Breast epithelium (tissue), 4 donors: Measurements from ENCODE around the gene BMP10. TPM values are rescaled to one million over a fixed set of nuclear protein-coding genes. Genes with fewer than 3 reads are reported as not detected.

Experiments
- DNase-seq, 2 donors: peaks; one replicate each; pipeline ENCODE4 v3.0.0-alpha.2; 2019; ENCODE audit warnings: low spot score in 2 of 2
- H3K27ac ChIP-seq, 2 donors: fragments of 200-600 bp; sonication (generic) in 1 of 2; one replicate each; pipeline ENCODE4 v1.5.1; 2016 to 2019; ENCODE audit warnings: mild to moderate bottlenecking in 1 of 2
- H3K27me3 ChIP-seq, 2 donors: fragments of 200-600 bp; sonication (generic) in 1 of 2; one replicate each; pipeline versions ENCODE4 v1.5.1 to v1.6.0; 2017 to 2019; ENCODE audit warnings: control low read depth in 1 of 2, mild to moderate bottlenecking in 1 of 2
- H3K36me3 ChIP-seq: fragments of 200-600 bp; one replicate; pipeline ENCODE4 v1.5.1; 2019
- H3K4me1 ChIP-seq, 2 donors: fragments of 200-600 bp; sonication (generic); one replicate each; pipeline ENCODE4 v1.5.1; 2016 to 2019; ENCODE audit warnings: control low read depth in 1 of 2
- H3K4me3 ChIP-seq, 3 donors: fragments of 200-600 bp; sonication (generic); 1 replicate in 2 of 3; 2 replicates in 1 of 3; pipeline ENCODE4 v1.5.1; 2016 to 2019; ENCODE audit warnings: mild to moderate bottlenecking in 3 of 3, moderate library complexity in 2 of 3
- H3K9me3 ChIP-seq, 2 donors: fragments of 200-600 bp; sonication (generic) in 1 of 2; one replicate each; pipeline ENCODE4 v1.5.1; 2016 to 2019; ENCODE audit warnings: control low read depth in 1 of 2
- POLR2A ChIP-seq: fragments of 450-650 bp; IDR thresholded peaks from one replicate; pipeline ENCODE4 v1.6.1; 2016; ENCODE audit warnings: antibody characterized with exemption, mild to moderate bottlenecking, moderate library complexity
- POLR2AphosphoS5 ChIP-seq, 3 donors: sonication (generic); formaldehyde crosslinking; IDR thresholded peaks; one replicate each; pipeline ENCODE4 v1.6.1; 2017; ENCODE audit warnings: antibody characterized with exemption in 3 of 3
- intact Hi-C: fragments of 100-400 bp; cut with DNase I; formaldehyde crosslinking; loops from one replicate; pipeline ENCODE4 v1.15.1; 2023; ENCODE audit warnings: low total_unique reads
- total RNA-seq, 3 donors: library from RNA; depleted of rRNA; stranded (reverse); fragments of >200 nt; gene quantifications; one replicate each; pipeline ENCODE4 v1.1.0, GENCODE V29; 2016
- TF ChIP-seq, protein P1 (sequence below), 3 donors: fragments of 450-650 bp; IDR thresholded peaks; one replicate each; pipeline ENCODE4 v1.5.1; 2016 to 2017; ENCODE audit warnings: antibody characterized with exemption in 3 of 3, mild to moderate bottlenecking in 3 of 3, moderate library complexity in 3 of 3

BMP10 gene
- total RNA-seq, 3 donors from 2014 or later, result not detected

DNA sequence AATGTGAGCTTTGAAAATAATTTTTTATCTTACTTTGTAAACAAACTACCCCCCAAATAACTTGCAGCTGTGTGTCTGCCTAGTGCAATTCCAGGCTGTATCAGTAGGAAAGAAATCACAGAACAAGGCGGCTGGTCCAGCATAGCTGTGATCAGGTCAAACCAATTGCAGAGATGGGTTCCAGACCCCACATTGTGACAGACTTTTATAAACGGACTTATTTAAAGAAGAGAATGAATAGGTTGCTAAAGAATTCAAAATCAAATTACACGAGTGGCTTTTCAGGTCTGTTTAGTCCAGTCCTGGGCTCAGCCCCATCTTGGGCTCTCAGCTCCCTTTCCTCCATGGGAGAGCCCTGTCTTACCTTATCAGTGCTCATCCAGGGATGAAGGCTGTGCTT is 11.1 kb downstream of the BMP10 start:
- Histone ChIP-seq H3K27me3 (no peaks in the 10 kb centered on the region), H3K4me1 (no peaks in the 10 kb centered on the region), H3K4me3 (no peak overlapping the region), H3K36me3 (no peaks in the 10 kb centered on the region), H3K27ac (no peak overlapping the region), H3K9me3 (no peaks in the 10 kb centered on the region)
- TF ChIP-seq POLR2AphosphoS5 (IDR thresholded peaks at IDR 0.05) (no peak), POLR2A (no peak)
- TF ChIP-seq, protein P1, sequence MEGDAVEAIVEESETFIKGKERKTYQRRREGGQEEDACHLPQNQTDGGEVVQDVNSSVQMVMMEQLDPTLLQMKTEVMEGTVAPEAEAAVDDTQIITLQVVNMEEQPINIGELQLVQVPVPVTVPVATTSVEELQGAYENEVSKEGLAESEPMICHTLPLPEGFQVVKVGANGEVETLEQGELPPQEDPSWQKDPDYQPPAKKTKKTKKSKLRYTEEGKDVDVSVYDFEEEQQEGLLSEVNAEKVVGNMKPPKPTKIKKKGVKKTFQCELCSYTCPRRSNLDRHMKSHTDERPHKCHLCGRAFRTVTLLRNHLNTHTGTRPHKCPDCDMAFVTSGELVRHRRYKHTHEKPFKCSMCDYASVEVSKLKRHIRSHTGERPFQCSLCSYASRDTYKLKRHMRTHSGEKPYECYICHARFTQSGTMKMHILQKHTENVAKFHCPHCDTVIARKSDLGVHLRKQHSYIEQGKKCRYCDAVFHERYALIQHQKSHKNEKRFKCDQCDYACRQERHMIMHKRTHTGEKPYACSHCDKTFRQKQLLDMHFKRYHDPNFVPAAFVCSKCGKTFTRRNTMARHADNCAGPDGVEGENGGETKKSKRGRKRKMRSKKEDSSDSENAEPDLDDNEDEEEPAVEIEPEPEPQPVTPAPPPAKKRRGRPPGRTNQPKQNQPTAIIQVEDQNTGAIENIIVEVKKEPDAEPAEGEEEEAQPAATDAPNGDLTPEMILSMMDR (IDR thresholded peaks at IDR 0.05), result no peak
- intact Hi-C loops, result no loop called here
- no peak for DNase-seq

DNA sequence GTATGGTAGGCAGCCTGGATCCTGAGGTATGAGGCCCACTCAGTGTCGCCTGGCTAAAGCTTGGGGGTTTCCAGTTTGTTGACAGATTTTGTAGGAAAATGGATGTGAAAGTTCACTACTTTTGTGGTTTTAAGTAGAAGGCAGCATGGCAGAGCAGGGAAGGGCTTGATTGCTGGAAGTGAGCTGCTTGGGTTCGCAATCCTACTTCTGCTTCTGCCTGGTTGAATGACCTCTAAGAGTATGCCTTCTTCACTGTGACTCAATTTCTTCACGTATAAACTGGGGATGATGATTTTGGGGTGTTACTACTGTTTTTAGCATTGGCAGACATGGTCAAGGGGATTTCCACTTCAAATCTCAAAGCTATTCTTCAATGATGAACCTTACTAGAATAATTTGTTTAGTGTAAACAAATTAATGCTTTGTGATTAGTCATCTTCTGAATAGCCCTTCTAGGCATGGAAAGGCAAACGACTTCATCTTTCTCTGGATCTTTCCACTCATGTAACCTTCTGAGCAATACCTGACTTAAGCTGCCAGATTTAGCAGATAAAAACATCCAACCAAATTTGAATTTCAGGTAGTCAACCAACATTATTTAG is 13.2 kb downstream of the BMP10 start:
- intact Hi-C loops, result no loop called here
- no peaks in the 10 kb centered on the region for H3K4me1 ChIP-seq
- TF ChIP-seq, protein P1 (IDR thresholded peaks at IDR 0.05), result no peak
- TF ChIP-seq POLR2A (no peak), POLR2AphosphoS5 (IDR thresholded peaks at IDR 0.05) (no peak)
- no peak overlapping the region for H3K4me3 ChIP-seq
- DNase-seq, result no peak
- no peaks in the 10 kb centered on the region for H3K27me3 ChIP-seq
- H3K9me3 ChIP-seq, result no peaks in the 10 kb centered on the region
- H3K27ac ChIP-seq, result no peak overlapping the region
- no peaks in the 10 kb centered on the region for H3K36me3 ChIP-seq

DNA sequence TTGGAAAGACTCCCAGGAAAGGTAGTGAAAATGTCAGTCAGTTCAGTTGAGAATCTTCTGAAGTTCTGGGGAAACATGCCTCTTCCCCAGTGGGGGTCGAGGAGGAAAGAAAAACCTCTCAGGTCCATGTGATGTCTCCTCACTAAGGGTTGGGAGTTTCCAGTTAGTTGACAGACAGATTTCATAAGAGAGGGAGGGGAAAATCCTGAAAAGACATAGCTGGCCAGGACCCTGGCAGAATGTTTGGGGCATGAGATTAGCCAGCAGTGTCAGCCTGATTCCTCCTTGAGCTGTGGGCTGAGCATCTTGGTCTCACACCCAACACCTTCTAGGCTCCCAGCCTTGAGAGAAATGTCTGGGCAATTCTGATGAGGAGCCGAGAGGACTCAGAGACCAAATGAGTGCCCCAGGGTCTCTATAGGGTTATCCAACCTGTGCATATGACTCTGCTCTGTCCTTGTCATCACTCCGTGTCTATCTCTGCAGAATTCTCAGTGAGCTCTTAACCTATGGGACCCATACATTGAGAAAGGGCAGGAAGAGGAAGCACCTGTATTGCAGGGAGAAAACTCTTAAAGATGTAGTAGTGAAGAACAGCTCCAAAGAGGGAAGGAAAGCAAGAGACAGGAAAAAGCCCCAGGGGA is 13.9 kb downstream of the BMP10 start:
- no peaks in the 10 kb centered on the region for H3K4me1 ChIP-seq
- no peaks in the 10 kb centered on the region for H3K9me3 ChIP-seq
- no peaks in the 10 kb centered on the region for H3K27me3 ChIP-seq
- no peaks in the 10 kb centered on the region for H3K36me3 ChIP-seq
- no peak for DNase-seq
- no peak for TF ChIP-seq POLR2AphosphoS5 (IDR thresholded peaks at IDR 0.05)
- TF ChIP-seq POLR2A, result no peak
- TF ChIP-seq, protein P1 (IDR thresholded peaks at IDR 0.05), result no peak
- no peak overlapping the region for H3K4me3 ChIP-seq
- H3K27ac ChIP-seq, result no peak overlapping the region
- intact Hi-C loops, result no loop called here

DNA sequence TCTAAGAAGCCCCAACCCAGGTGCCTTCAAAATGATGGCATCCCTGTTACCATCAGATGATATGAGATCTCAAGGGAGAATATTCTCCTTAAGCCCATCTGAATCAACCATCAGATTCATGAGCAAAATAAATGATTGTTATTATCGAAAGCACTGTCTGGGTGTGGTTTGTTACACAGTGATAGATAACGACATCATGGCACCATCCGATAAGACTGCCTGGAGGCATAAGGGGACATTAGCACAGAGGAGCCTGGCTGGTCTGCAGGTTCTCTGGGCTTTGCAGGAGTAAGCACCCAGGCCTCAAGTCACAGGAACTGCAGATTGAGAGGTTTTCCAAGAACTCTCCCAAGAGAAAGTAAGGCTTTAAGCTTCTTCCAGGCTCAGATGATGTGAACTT is 15.6 kb downstream of the BMP10 start:
- DNase-seq, result no peak
- TF ChIP-seq POLR2AphosphoS5 (IDR thresholded peaks at IDR 0.05) (no peak), POLR2A (no peak)
- Histone ChIP-seq H3K27ac (no peak overlapping the region), H3K27me3 (no peaks in the 10 kb centered on the region), H3K4me1 (no peaks in the 10 kb centered on the region), H3K36me3 (no peaks in the 10 kb centered on the region), H3K9me3 (no peaks in the 10 kb centered on the region), H3K4me3 (no peak overlapping the region)
- intact Hi-C loops, result no loop called here

DNA sequence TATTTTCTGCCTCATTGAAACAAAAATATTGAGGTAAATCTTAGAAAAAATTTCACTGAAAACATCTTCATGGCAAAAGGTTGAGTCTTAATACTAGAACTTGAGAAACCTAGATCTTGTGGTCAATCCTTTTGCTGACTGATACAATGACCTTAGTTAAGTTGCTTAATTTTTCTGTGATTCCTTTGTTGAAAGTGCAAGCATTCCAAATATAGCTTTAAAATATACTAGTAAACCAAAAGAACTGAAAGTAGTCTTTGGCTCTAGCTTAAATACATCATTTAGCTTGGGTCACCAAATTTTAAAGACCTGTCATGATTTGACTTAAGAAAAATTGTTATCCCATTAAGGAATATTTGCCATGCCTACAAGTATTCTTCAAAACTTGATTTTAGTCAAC is 16.7 kb downstream of the BMP10 start:
- Histone ChIP-seq H3K36me3 (no peaks in the 10 kb centered on the region), H3K4me1 (no peaks in the 10 kb centered on the region), H3K27ac (no peak overlapping the region), H3K4me3 (no peak overlapping the region), H3K9me3 (no peaks in the 10 kb centered on the region), H3K27me3 (no peaks in the 10 kb centered on the region)
- no peak for DNase-seq
- TF ChIP-seq, protein P1 (IDR thresholded peaks at IDR 0.05), result no peak
- TF ChIP-seq POLR2A (no peak), POLR2AphosphoS5 (IDR thresholded peaks at IDR 0.05) (no peak)
- intact Hi-C loops, result no loop called here
